Measurements from ENCODE around the gene VENTX.

VENTX gene

GRCh38 chr10:133287832-133288500 is 50.3 kb downstream of the VENTX start:
- FAIRE-seq (no peak), DNase-seq (ENCODE audit: insufficient read length) (no peak)
- TF ChIP-seq TAF1 (IDR thresholded peaks at IDR 0.05; ENCODE audit: borderline replicate concordance, low read depth, low read length) = no peak
- TF ChIP-seq POLR2AphosphoS5 (IDR thresholded peaks at IDR 0.05; ENCODE audit: low read depth, low read length) = no peak

- TF ChIP-seq TAF1 (IDR thresholded peaks at IDR 0.05; ENCODE audit: borderline replicate concordance, low read depth, low read length) (no peak), POLR2AphosphoS5 (IDR thresholded peaks at IDR 0.05; ENCODE audit: low read depth, low read length) (no peak), POLR2A (IDR thresholded peaks at IDR 0.05; ENCODE audit: low read depth, low read length) (no peak)
- FAIRE-seq = no peak
- DNase-seq (ENCODE audit: insufficient read length) = no peak
Measured at GRCh38 chr10:133289761-133290160, 52.1 kb downstream of the VENTX start.
